HepG2 (cell line): Measurements from ENCODE around the gene LRP1B. TPM values are rescaled to one million over a fixed set of nuclear protein-coding genes. Genes with fewer than 3 reads are reported as not detected.

ENCODE experiments used
- ATAC-seq: fragments of 200-7000 bp; cut with Tn5 transposase; 3 replicates; pipeline ENCODE4 v1.9.1; 2020; ENCODE audit warnings: mild to moderate bottlenecking, moderate library complexity
- BruUV-seq: library from RNA; stranded (reverse); fragments of 400-500 nt; replicated peaks from 2 replicates; lab custom pipeline; 2021; lab: Mats Ljungman, UMichigan
- CTCF ChIA-PET: fragments of 300-600 bp; formaldehyde crosslinking; extraction: SDS; loops from one replicate; lab custom pipeline; 2021; ENCODE audit warnings: low total read pairs, inconsistent platforms, low intra/inter-chr PET ratio; lab: Yijun Ruan, JAX
- POLR2A ChIA-PET: fragments of 350-600 bp; sonication (Branson Sonifier 250); formaldehyde crosslinking; loops from one replicate; lab custom pipeline; 2020; ENCODE audit warnings: antibody characterized with exemption, inconsistent platforms; lab: Yijun Ruan, JAX
- DNase-seq: peaks from one replicate; pipeline ENCODE4 v3.0.0-alpha.2; 2015; ENCODE audit warnings: low spot score
- FAIRE-seq: peaks from 3 replicates; lab custom pipeline; 2011; peaks lifted over from hg19 to GRCh38; lab: Jason Lieb, UNC
- H2AFZ ChIP-seq: one replicate; pipeline ENCODE4 v1.6.1; 2011; ENCODE audit warnings: low read length, inconsistent platforms
- H3K27ac ChIP-seq: fragments of 300-600 bp; 3 replicates; pipeline ENCODE4 v1.8.0; 2011; ENCODE audit warnings: mixed run types, mild to moderate bottlenecking, mixed read lengths, low read length, inconsistent platforms; ENCODE audit not compliant: insufficient read depth; ENCODE audit errors: extremely low read length
- H3K27me3 ChIP-seq, 2 experiments: fragments of 200-600 bp in 1 of 2; 2 replicates in 1 of 2; 3 replicates in 1 of 2; pipeline versions ENCODE4 v1.6.0 to v1.8.0; 2011; ENCODE audit warnings: low read length in 2 of 2, mild to moderate bottlenecking in 2 of 2, moderate library complexity in 2 of 2, inconsistent platforms in 1 of 2; ENCODE audit not compliant: insufficient read depth in 2 of 2, control insufficient read depth in 1 of 2
- H3K36me3 ChIP-seq, 2 experiments: fragments of 200-600 bp in 1 of 2; replicated peaks in 1 of 2; 2 replicates in 1 of 2; 3 replicates in 1 of 2; pipeline versions ENCODE4 v1.5.1 to v1.8.0; 2011; ENCODE audit warnings: low read length in 2 of 2, inconsistent platforms in 1 of 2; ENCODE audit not compliant: insufficient read depth in 2 of 2, control insufficient read depth in 1 of 2
- H3K4me1 ChIP-seq: 2 replicates; pipeline ENCODE4 v1.5.1; 2012; ENCODE audit warnings: low read length, inconsistent platforms; ENCODE audit not compliant: insufficient read depth
- H3K4me2 ChIP-seq: 2 replicates; pipeline ENCODE4 v1.6.0; 2011; ENCODE audit warnings: low read depth, low read length, inconsistent platforms
- H3K4me3 ChIP-seq, 3 experiments: fragments of 200-600 bp in 1 of 3; sonication (generic), shearing (Covaris generic) in 1 of 3; replicated peaks in 1 of 3; 2 replicates each; pipeline ENCODE4 v1.5.1; 2011 to 2016; ENCODE audit warnings: low read length in 3 of 3, inconsistent platforms in 2 of 3, low read depth in 2 of 3, mild to moderate bottlenecking in 2 of 3, control low read depth in 1 of 3, mixed read lengths in 1 of 3; ENCODE audit not compliant: insufficient read depth in 1 of 3
- H3K79me2 ChIP-seq: one replicate; pipeline ENCODE4 v1.6.1; 2011; ENCODE audit warnings: low read length, inconsistent platforms; ENCODE audit not compliant: insufficient read depth
- H3K9ac ChIP-seq: 2 replicates; pipeline ENCODE4 v1.6.0; 2011; ENCODE audit warnings: mild to moderate bottlenecking, low read depth, low read length, inconsistent platforms; ENCODE audit not compliant: insufficient read depth
- H3K9me3 ChIP-seq: 2 replicates; pipeline ENCODE4 v1.5.1; 2012; ENCODE audit warnings: mild to moderate bottlenecking, low read length
- H4K20me1 ChIP-seq: 2 replicates; pipeline ENCODE4 v1.6.0; 2011; ENCODE audit warnings: inconsistent platforms, mild to moderate bottlenecking, low read length, moderate library complexity; ENCODE audit not compliant: insufficient read depth
- HCFC1 ChIP-seq: fragments of 150-350 bp; IDR thresholded peaks from 2 replicates; pipeline ENCODE4 v1.6.1; 2014; ENCODE audit warnings: low read depth, low read length
- HHEX ChIP-seq: IDR thresholded peaks from 2 replicates; pipeline ENCODE4 v1.6.1; 2016; ENCODE audit warnings: control low read depth
- PPARG ChIP-seq: conservative IDR thresholded peaks from 2 replicates; pipeline ENCODE4 v1.6.1; 2016; ENCODE audit warnings: missing biosample characterization, missing genetic modification reagents
- RAD51 ChIP-seq: fragments of 450-650 bp; IDR thresholded peaks from 2 replicates; pipeline ENCODE4 v1.6.1; 2016; ENCODE audit warnings: borderline replicate concordance
- RFX5 ChIP-seq: IDR thresholded peaks from 2 replicates; pipeline ENCODE4 v1.6.1; 2011; ENCODE audit warnings: low read depth, low read length, improper control_type of control experiment
- USF2 ChIP-seq, 2 experiments: sonication (generic) in 1 of 2; formaldehyde crosslinking in 1 of 2; IDR thresholded peaks; 2 replicates each; pipeline versions ENCODE4 v1.5.1 to v1.6.1; 2011 to 2020; ENCODE audit warnings: borderline replicate concordance in 1 of 2, low read depth in 1 of 2, low read length in 1 of 2, mild to moderate bottlenecking in 1 of 2, missing genetic modification reagents in 1 of 2, moderate library complexity in 1 of 2
- ZFP36 ChIP-seq: fragments of 150-350 bp; IDR thresholded peaks from 2 replicates; pipeline ENCODE4 v1.6.1; 2018; ENCODE audit warnings: borderline replicate concordance, low read length, low read depth; ENCODE audit not compliant: partially characterized antibody
- ZMAT5 ChIP-seq: sonication (generic); formaldehyde crosslinking; IDR thresholded peaks from 2 replicates; pipeline ENCODE4 v1.5.0; 2020; ENCODE audit warnings: mild to moderate bottlenecking, low read depth, missing genetic modification reagents, borderline replicate concordance
- ZNF775 ChIP-seq: sonication (generic); formaldehyde crosslinking; IDR thresholded peaks from 2 replicates; pipeline ENCODE4 v1.4.0; 2020; ENCODE audit warnings: missing genetic modification reagents, mild to moderate bottlenecking, moderate library complexity, borderline replicate concordance
- WGBS: methylation state at CpG from one replicate; pipeline ENCODE4 v1.1.6; 2017; ENCODE audit warnings: low lambda C conversion rate; 5-methylcytosine and 5-hydroxymethylcytosine counted together
- in situ Hi-C: cut with HindIII; loops from 2 replicates; pipeline ENCODE4 v1.10.0; 2017; ENCODE audit warnings: low pct_unique_long_range_greater_than_20kb; ENCODE audit not compliant: extremely low pct_ligation_motif_present
- intact Hi-C: fragments of 100-400 bp; cut with micrococcal nuclease; formaldehyde crosslinking; loops from one replicate; pipeline ENCODE4 v1.10.0; 2022; ENCODE audit not compliant: unreplicated experiment
- polyA plus RNA-seq, 8 experiments: library from polyadenylated mRNA; depleted of rRNA in 3 of 8; stranded (reverse) in 7 of 8; unstranded in 1 of 8; fragments of >200 nt; fragmentation: Illumina TruSeq in 4 of 8; extraction: Trizol in 4 of 8; gene quantifications; 2 replicates each; pipeline versions ENCODE4 v1.2.1 to v1.2.3, GENCODE V29; 2011 to 2016; ENCODE audit warnings: low read depth in 4 of 8, missing spikeins in 1 of 8, mixed read lengths in 1 of 8; ENCODE audit not compliant: insufficient read depth in 1 of 8
- total RNA-seq, 5 experiments: library from RNA; depleted of rRNA; stranded (reverse); fragments of >200 nt; fragmentation: Illumina TruSeq; extraction: Trizol; gene quantifications; 2 replicates each; pipeline ENCODE4 v1.2.3, GENCODE V29; 2016; ENCODE audit warnings: low read depth in 1 of 5

Gene LRP1B
- total and polyA plus RNA-seq, 2 of the 13 experiments (the other 11 are each of a cell fraction or from before 2014, with no cell fraction given) = 0.04 TPM; not detected in 1

- TF ChIP-seq ZFP36 = peak; percentile 49
- no peak for TF ChIP-seq ZMAT5 (CRISPR knock-in tag)
These were observed 316.7 kb downstream of the LRP1B start (continued) for GRCh38 chr2:141814150-141814549.

- ChIA-PET CTCF (no interaction called here), POLR2A (no interaction called here)
- no TSS peak for BruUV-seq
- TF ChIP-seq USF2 (IDR thresholded peaks at IDR 0.05; ENCODE audit: low read depth, low read length) (peak; percentile 61), USF2 (CRISPR knock-in tag; IDR thresholded peaks at IDR 0.05; ENCODE audit: borderline replicate concordance) (no peak), PPARG (CRISPR knock-in tag) (no peak), RAD51 (peak; percentile 87), HCFC1 (no peak), RFX5 (no peak), ZNF775 (CRISPR knock-in tag) (no peak), HHEX (CRISPR knock-in tag) (no peak)
- Histone ChIP-seq H3K36me3 (no peaks in the 10 kb centered on the region), H3K4me3 (no peak overlapping the region), H3K9ac (no peak overlapping the region), H4K20me1 (no peaks in the 10 kb centered on the region), H3K27me3 (no peaks in the 10 kb centered on the region), H3K4me2 (no peak overlapping the region), H3K9me3 (peaks cover 13% of the 10 kb centered on the region), H3K4me1 (no peaks in the 10 kb centered on the region), H3K79me2 (no peaks in the 10 kb centered on the region), H2AFZ (no peak overlapping the region), H3K27ac (no peak overlapping the region)
- WGBS = 6% methylated on average over 7 of the region's 7 CpGs
- in situ Hi-C loops = no loop called here
- intact Hi-C loops = no loop called here
- FAIRE-seq = no peak
- no peak for ATAC-seq
- no peak for DNase-seq
These were observed 320.7 kb downstream of the LRP1B start for GRCh38 chr2:141810148-141810547.
